T-helper 1 cell treated with Interleukin-12 subunit alpha and Interleukin-12 subunit beta and Interleukin-4 antibody, amounts not matched to agents 30 ng/mL and 1 ng/mL, for 36 hours (primary cell): Measurements from ENCODE around the gene ANGPTL1. TPM values are rescaled to one million over a fixed set of nuclear protein-coding genes. Genes with fewer than 3 reads are reported as not detected.

Experiments
- intact Hi-C: fragments of 100-400 bp; cut with micrococcal nuclease; formaldehyde crosslinking; loops from one replicate; pipeline ENCODE4 v1.15.1; 2024
- total RNA-seq: library from RNA; stranded (reverse); gene quantifications from 2 replicates; pipeline ENCODE4 v1.2.3, GENCODE V29; 2022

ANGPTL1 gene, protein sequence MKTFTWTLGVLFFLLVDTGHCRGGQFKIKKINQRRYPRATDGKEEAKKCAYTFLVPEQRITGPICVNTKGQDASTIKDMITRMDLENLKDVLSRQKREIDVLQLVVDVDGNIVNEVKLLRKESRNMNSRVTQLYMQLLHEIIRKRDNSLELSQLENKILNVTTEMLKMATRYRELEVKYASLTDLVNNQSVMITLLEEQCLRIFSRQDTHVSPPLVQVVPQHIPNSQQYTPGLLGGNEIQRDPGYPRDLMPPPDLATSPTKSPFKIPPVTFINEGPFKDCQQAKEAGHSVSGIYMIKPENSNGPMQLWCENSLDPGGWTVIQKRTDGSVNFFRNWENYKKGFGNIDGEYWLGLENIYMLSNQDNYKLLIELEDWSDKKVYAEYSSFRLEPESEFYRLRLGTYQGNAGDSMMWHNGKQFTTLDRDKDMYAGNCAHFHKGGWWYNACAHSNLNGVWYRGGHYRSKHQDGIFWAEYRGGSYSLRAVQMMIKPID
- not detected in 2 replicates for total RNA-seq

DNA sequence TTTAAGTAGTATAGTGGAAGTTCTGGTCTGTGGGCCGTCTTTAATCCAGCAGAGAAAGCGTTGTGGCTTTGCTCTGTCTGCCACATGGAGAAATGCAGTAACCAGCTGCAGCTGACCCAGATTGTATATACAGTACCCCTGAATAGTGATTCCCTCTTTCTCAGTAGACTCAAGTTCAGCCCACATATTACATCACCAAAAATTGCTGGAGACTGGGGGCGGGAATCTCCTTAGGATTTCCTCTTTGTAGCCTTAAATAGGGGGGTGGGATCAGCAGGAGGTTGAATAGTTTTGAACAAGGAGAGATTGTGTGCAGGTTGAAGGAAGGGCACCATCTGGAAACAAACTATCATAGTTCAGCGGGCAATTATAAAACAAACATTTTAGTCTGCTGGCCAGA lies at the start of gene ANGPTL1:
ANGPTL1 (minus strand) TSS at position 134 of the 400 bp plus-strand sequence. CDS start 5,301 bp downstream, outside the sequence.
- intact Hi-C loops, result no loop called here

GRCh38 chr1:178919581-178919980 lies 48.7 kb upstream of the ANGPTL1 start:
- intact Hi-C loops, result no loop called here

DNA sequence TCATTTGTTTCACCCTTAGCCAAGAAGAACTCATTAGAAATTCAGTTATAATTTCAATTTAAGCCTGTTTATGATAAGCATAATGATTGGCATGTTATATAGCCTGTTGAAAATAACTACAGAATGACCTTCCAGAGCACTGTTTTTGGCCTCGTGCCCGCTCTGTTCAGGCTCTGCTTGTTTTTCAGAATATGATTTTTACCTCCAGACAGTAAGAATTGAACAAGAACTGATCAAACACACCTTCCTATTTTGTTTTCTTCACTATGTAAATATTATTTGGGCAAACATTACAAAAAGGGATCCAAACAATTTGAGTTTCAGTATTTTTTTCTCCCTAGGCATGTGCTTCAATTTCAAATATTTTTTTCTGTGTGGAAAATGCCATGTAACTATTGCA lies 48.1 kb upstream of the ANGPTL1 start:
- intact Hi-C loops, result no loop called here

- intact Hi-C loops, result no loop called here
Measured at GRCh38 chr1:178918308-178918707, 47.4 kb upstream of the ANGPTL1 start.

GRCh38 chr1:178916448-178917174 lies 45.7 kb upstream of the ANGPTL1 start:
- intact Hi-C loops, result no loop called here

DNA sequence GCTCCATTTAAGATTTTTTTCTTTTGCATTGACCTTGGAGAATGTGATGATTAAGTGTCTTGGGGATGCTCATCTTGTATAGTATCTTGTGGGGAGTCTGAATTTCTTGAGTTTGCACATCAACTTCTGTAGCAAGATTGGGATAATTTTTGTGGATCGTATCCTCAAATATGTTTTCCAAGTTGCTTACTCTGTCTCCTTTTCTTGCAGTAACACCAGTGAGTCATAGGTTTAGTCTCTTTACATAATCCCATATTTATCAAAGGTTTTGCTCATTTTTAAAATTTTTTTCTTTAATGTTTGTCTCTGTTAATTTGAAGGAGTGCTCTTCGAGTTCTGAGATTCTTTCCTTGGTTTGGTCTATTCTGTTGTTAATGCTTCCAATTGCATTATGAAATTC lies 41.7 kb upstream of the ANGPTL1 start:
- intact Hi-C loops, result no loop called here

GRCh38 chr1:178910023-178910422 lies 39.1 kb upstream of the ANGPTL1 start:
- intact Hi-C loops, result no loop called here

- intact Hi-C loops, result no loop called here
Measured at GRCh38 chr1:178908358-178908757, 37.5 kb upstream of the ANGPTL1 start.

GRCh38 chr1:178901482-178902125 lies 30.7 kb upstream of the ANGPTL1 start:
- intact Hi-C loops, result no loop called here

GRCh38 chr1:178899402-178899801 lies 28.5 kb upstream of the ANGPTL1 start:
- intact Hi-C loops, result no loop called here

DNA sequence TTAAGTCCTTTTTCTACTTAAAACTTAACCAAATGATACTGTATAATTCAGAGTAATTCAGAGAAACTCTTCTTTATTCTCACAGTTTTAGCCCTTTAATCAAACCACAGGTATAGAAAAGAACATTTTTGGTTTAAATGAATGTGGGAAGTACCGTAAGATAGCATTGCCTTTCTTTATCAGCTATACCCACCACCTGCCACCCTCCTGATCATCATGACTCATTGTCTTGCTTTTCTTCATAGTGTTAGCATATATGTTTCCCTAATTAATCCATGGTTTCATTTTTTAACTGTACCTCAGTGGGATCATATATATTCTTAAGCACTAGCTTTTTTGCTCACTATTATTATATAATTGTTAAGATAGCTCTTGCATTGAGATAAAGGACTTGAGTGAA lies 27.5 kb upstream of the ANGPTL1 start:
- intact Hi-C loops, result no loop called here

GRCh38 chr1:178895928-178896327 lies 25.1 kb upstream of the ANGPTL1 start:
- intact Hi-C loops, result no loop called here

- intact Hi-C loops, result no loop called here
Measured at GRCh38 chr1:178886551-178886950, 15.7 kb upstream of the ANGPTL1 start.

DNA sequence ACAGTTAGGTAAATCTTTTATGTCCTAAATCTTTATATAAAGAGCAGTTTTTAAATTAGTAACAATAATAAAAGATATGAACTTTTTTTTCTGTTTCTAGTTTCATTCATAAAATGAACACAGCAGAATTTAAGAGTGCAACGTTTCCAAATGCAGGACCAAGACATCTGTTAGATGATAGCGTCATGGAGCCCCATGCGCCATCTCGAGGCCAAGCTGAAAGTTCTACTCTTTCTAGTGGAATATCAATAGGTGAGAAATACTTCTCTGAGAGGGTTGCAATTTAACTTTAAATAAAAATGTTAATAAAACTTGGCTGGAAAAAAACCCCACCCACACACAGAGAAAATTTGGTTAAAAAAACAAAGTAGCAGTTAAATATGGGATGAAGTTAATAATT lies 15.0 kb upstream of the ANGPTL1 start:
- intact Hi-C loops, result no loop called here

GRCh38 chr1:178881950-178882349 lies 11.1 kb upstream of the ANGPTL1 start:
- intact Hi-C loops, result no loop called here

- intact Hi-C loops, result no loop called here
Measured at GRCh38 chr1:178877896-178878295, 7.0 kb upstream of the ANGPTL1 start.

GRCh38 chr1:178875936-178876335 lies 5.1 kb upstream of the ANGPTL1 start:
- intact Hi-C loops, result no loop called here

GRCh38 chr1:178874966-178875365 lies 4.1 kb upstream of the ANGPTL1 start:
- intact Hi-C loops, result no loop called here

- intact Hi-C loops, result no loop called here
Measured at GRCh38 chr1:178871551-178872320, 859 bp upstream of the ANGPTL1 start.

GRCh38 chr1:178870221-178870620 lies 656 bp downstream of the ANGPTL1 start:
- intact Hi-C loops, result no loop called here

GRCh38 chr1:178869119-178869697 lies 1.7 kb downstream of the ANGPTL1 start:
- intact Hi-C loops, result no loop called here
